A673 (cell line): Measurements from ENCODE around the gene ZNF641. TPM values are rescaled to one million over a fixed set of nuclear protein-coding genes. Genes with fewer than 3 reads are reported as not detected.

Experiments used
- BruUV-seq: library from RNA; stranded (reverse); fragments of 400-500 nt; replicated peaks from 2 replicates; lab custom pipeline; 2021; lab: Mats Ljungman, UMichigan
- CTCF ChIA-PET: fragments of 300-600 bp; sonication (Branson Sonifier 250); formaldehyde crosslinking; loops from one replicate; lab custom pipeline; 2022; ENCODE audit warnings: antibody characterized with exemption; lab: Charles Lee
- POLR2A ChIA-PET: fragments of 300-600 bp; sonication (Branson Sonifier 250); formaldehyde crosslinking; loops from one replicate; lab custom pipeline; 2022; ENCODE audit warnings: antibody characterized with exemption; ENCODE audit not compliant: low non-redundant PET; lab: Charles Lee
- DNase-seq: peaks from one replicate; pipeline ENCODE4 v3.0.0-alpha.2; 2015; ENCODE audit warnings: low spot score
- H3K27ac ChIP-seq: fragments of 200-600 bp; sonication (generic); 2 replicates; pipeline ENCODE4 v1.5.1; 2016; ENCODE audit warnings: mixed run types, low read depth, mild to moderate bottlenecking, mixed read lengths, antibody characterized with exemption, low read length; ENCODE audit not compliant: poor library complexity, severe bottlenecking
- H3K27me3 ChIP-seq: fragments of 200-600 bp; sonication (generic); replicated peaks from 2 replicates; pipeline ENCODE4 v1.6.1; 2017; ENCODE audit warnings: mixed run types, low read depth, mild to moderate bottlenecking, mixed read lengths, antibody characterized with exemption, low read length; ENCODE audit not compliant: insufficient read depth, poor library complexity
- H3K36me3 ChIP-seq: fragments of 200-600 bp; sonication (generic); 2 replicates; pipeline ENCODE4 v1.6.1; 2016; ENCODE audit warnings: mixed run types, mild to moderate bottlenecking, mixed read lengths, antibody characterized with exemption, low read length; ENCODE audit not compliant: insufficient read depth, poor library complexity, severe bottlenecking
- H3K4me1 ChIP-seq: fragments of 200-600 bp; sonication (generic); 2 replicates; pipeline ENCODE4 v1.6.1; 2017; ENCODE audit warnings: mixed run types, mild to moderate bottlenecking, mixed read lengths, antibody characterized with exemption, low read length; ENCODE audit not compliant: insufficient read depth, poor library complexity, severe bottlenecking
- H3K4me3 ChIP-seq: fragments of 200-600 bp; sonication (generic); 2 replicates; pipeline ENCODE4 v1.5.1; 2016; ENCODE audit warnings: low read depth, mixed run types, mild to moderate bottlenecking, mixed read lengths, low read length; ENCODE audit not compliant: poor library complexity, severe bottlenecking
- H3K9me3 ChIP-seq: fragments of 200-600 bp; sonication (generic); 2 replicates; pipeline ENCODE4 v1.6.1; 2016; ENCODE audit warnings: mixed run types, low read depth, mild to moderate bottlenecking, mixed read lengths, antibody characterized with exemption, low read length; ENCODE audit not compliant: poor library complexity, severe bottlenecking
- CTCF ChIP-seq: fragments of 300-800, 200-600 bp; sonication (generic); conservative IDR thresholded peaks from 2 replicates; pipeline ENCODE4 v1.5.1; 2017; ENCODE audit warnings: low read depth, mild to moderate bottlenecking, antibody characterized with exemption, low read length, moderate library complexity, mixed read lengths
- EZH2 ChIP-seq: fragments of 200-600 bp; sonication (generic); IDR thresholded peaks from 2 replicates; pipeline ENCODE4 v1.6.1; 2017; ENCODE audit warnings: borderline replicate concordance, low read depth, mild to moderate bottlenecking, mixed read lengths, antibody characterized with exemption, low read length; ENCODE audit not compliant: poor library complexity, severe bottlenecking
- intact Hi-C: fragments of 100-400 bp; cut with micrococcal nuclease; formaldehyde crosslinking; loops from one replicate; pipeline ENCODE4 v1.10.0; 2022; ENCODE audit not compliant: unreplicated experiment
- total RNA-seq: library from RNA; stranded (reverse); gene quantifications from 2 replicates; pipeline ENCODE4 v1.2.3, GENCODE V29; 2021

Gene ZNF641
- total RNA-seq, 1 experiment from 2014 or later: 9.9 TPM

- Histone ChIP-seq H3K36me3 (peaks cover 6% of the 10 kb centered on the region), H3K9me3 (no peaks in the 10 kb centered on the region), H3K27me3 (no peaks in the 10 kb centered on the region), H3K4me1 (no peaks in the 10 kb centered on the region), H3K4me3 (no peak overlapping the region), H3K27ac (no peak overlapping the region)
- ChIA-PET POLR2A (no interaction called here), CTCF (no interaction called here)
- BruUV-seq: no TSS peak
- TF ChIP-seq CTCF: no peak
- no peak for DNase-seq
- intact Hi-C loops: no loop called here
These were observed 11.1 kb downstream of the ZNF641 start for GRCh38 chr12:48339442-48340117.

GRCh38 chr12:48336564-48336963 lies 14.2 kb downstream of the ZNF641 start:
- ChIA-PET CTCF (no interaction called here), POLR2A (no interaction called here)
- BruUV-seq: no TSS peak
- Histone ChIP-seq H3K27me3 (no peaks in the 10 kb centered on the region), H3K4me3 (no peak overlapping the region), H3K27ac (no peak overlapping the region), H3K36me3 (no peaks in the 10 kb centered on the region), H3K4me1 (no peaks in the 10 kb centered on the region), H3K9me3 (no peaks in the 10 kb centered on the region)
- peak; percentile 42; the same call in 1 of the 2 replicates for TF ChIP-seq CTCF
- no peak for TF ChIP-seq EZH2
- intact Hi-C loops: no loop called here
- DNase-seq: no peak

GRCh38 chr12:48336061-48336460 lies 14.7 kb downstream of the ZNF641 start:
- POLR2A ChIA-PET: no interaction called here
- BruUV-seq: no TSS peak
- Histone ChIP-seq H3K27me3 (no peaks in the 10 kb centered on the region), H3K36me3 (no peaks in the 10 kb centered on the region), H3K27ac (no peak overlapping the region), H3K4me1 (no peaks in the 10 kb centered on the region), H3K9me3 (no peaks in the 10 kb centered on the region), H3K4me3 (no peak overlapping the region)
- no peak for TF ChIP-seq EZH2
- no peak for TF ChIP-seq CTCF
- DNase-seq: no peak
- CTCF ChIA-PET: no interaction called here
- intact Hi-C loops: no loop called here
